GM12865 (cell line): Measurements from ENCODE around the gene OLFML2B.
"Not testable (repeated sequence)": the region's sequence is repeated elsewhere in the genome, so short reads cannot be mapped to it uniquely, and the experiment has no call there.

Source experiments
- DNase-seq: peaks from one replicate; pipeline ENCODE4 v3.0.0; 2010; ENCODE audit warnings: low read depth
- H3K4me3 ChIP-seq: 2 replicates; pipeline ENCODE4 v1.5.1; 2011; ENCODE audit warnings: mild to moderate bottlenecking, low read depth, low read length, control low read depth
- CTCF ChIP-seq: IDR thresholded peaks from 2 replicates; pipeline ENCODE4 v1.5.1; 2011; ENCODE audit warnings: low read length, control low read depth, low read depth, inconsistent platforms; ENCODE audit not compliant: insufficient read depth; ENCODE audit errors: missing control alignments

OLFML2B gene

GRCh38 chr1:162067466-162067865 lies 43.8 kb upstream of the OLFML2B start:
- no peak for DNase-seq
- H3K4me3 ChIP-seq: no peak overlapping the region
- no peak for TF ChIP-seq CTCF

GRCh38 chr1:162066836-162067235 lies 43.2 kb upstream of the OLFML2B start:
- DNase-seq, H3K4me3 ChIP-seq: not testable (repeated sequence)

GRCh38 chr1:162065016-162065415 lies 41.3 kb upstream of the OLFML2B start:
- TF ChIP-seq CTCF: no peak
- H3K4me3 ChIP-seq: no peak overlapping the region
- no peak for DNase-seq

GRCh38 chr1:162062542-162063015 lies 38.9 kb upstream of the OLFML2B start:
- H3K4me3 ChIP-seq: no peak overlapping the region
- DNase-seq: no peak
- no peak for TF ChIP-seq CTCF

- TF ChIP-seq CTCF: no peak
- DNase-seq: no peak
- H3K4me3 ChIP-seq: no peak overlapping the region
These were observed 36.6 kb upstream of the OLFML2B start for GRCh38 chr1:162060314-162060713.

- no peak overlapping the region for H3K4me3 ChIP-seq
- no peak for TF ChIP-seq CTCF
- DNase-seq: no peak
These were observed 36.1 kb upstream of the OLFML2B start for GRCh38 chr1:162059721-162060120.

GRCh38 chr1:162056579-162056978 lies 32.9 kb upstream of the OLFML2B start:
- TF ChIP-seq CTCF: no peak
- no peak for DNase-seq
- H3K4me3 ChIP-seq: no peak overlapping the region
